ENCODE measurements around the gene MVP.

Gene MVP

DNA sequence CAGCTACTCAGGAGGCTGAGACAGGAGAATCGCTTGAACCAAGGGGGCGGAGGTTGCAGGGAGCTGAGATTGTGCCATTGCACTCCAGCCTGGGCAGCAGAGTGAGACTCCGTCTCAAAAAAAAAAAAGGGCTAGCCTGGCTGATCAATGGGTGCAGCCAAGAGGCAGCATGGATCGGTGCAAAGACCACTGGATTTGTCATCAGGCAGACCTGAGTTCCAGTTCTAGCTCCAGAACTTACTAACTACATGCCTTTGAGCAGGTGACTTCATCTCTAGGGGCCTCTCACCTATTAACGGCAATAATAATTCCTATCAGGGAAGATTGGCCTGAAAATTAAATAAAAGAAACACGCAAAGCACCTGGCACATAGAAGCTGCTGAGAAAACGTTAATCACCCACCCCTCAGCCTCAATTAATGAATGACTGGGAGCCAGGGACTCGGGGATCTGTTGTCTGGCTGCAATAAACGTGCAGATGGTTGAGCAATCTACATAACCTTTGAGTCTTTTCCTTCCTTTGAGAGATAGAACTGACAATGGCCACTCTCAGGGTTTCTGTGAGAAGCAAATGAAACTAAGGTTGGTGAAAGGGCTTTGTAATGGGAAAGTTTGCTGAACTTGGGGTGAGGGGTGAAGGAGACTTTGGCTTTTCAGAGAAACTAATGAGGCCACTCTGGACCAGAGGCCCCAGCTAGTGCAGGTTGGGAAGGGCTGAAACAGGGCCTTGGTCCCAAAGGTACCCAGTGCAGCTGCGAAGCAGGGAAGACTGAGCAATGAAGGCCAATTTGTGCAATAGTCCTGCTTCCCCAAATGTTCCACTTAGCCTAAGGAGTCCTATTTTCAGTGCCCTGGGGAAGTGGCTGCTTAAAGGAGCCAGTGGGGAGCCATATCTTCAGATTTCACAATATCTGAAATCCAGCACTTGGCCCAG lies 71.5 kb downstream of the MVP start:
- no peak overlapping the region for H3K27ac ChIP-seq (ENCODE audit: low read depth in 2 of 2, low read length in 2 of 2)
- no peaks in the 10 kb centered on the region for H3K36me3 ChIP-seq (ENCODE audit: control insufficient read depth in 2 of 2, insufficient read depth in 2 of 2, low read length in 2 of 2)

DNA sequence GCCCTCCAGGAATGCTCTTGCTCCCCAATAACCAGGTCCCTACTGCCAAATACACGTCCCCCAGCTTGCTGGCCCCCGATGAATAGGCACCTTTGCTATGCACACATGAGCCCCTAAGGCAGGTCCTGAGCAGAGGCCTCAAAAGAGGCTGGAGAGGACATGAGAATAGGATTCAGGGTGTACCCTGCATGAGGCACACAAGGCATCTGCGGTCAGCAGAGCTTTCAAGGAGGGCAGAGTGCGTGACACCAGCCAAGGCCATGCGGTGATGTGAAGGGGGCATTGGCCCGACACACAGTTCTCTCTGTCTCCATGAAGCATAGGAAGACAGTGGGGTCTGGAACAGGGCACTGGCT lies 72.2 kb downstream of the MVP start:
- Histone ChIP-seq H3K9ac (ENCODE audit: low read depth in 1 of 2, low read length in 2 of 2) (no peak overlapping the region), H3K4me1 (ENCODE audit: control insufficient read depth in 2 of 2, insufficient read depth in 2 of 2, low read length in 2 of 2) (no peaks in the 10 kb centered on the region), H3K36me3 (ENCODE audit: control insufficient read depth in 2 of 2, insufficient read depth in 2 of 2, low read length in 2 of 2) (no peaks in the 10 kb centered on the region), H3K27ac (ENCODE audit: low read depth in 2 of 2, low read length in 2 of 2) (no peak overlapping the region), H3K27me3 (ENCODE audit: control insufficient read depth in 2 of 2, insufficient read depth in 2 of 2, low read length in 2 of 2) (peaks cover 0 to 2% of the 10 kb centered on the region in 2 donors), H3K4me3 (ENCODE audit: low read length in 2 of 2) (no peak overlapping the region), H3K9me3 (ENCODE audit: control insufficient read depth in 2 of 2, low read length in 2 of 2) (no peaks in the 10 kb centered on the region)

More for the DNA sequence above, 71.5 kb downstream of the MVP start:
- H3K9ac ChIP-seq (ENCODE audit: low read depth in 1 of 2, low read length in 2 of 2), result no peak overlapping the region
- H3K4me1 ChIP-seq (ENCODE audit: control insufficient read depth in 2 of 2, insufficient read depth in 2 of 2, low read length in 2 of 2), result no peaks in the 10 kb centered on the region
- H3K9me3 ChIP-seq (ENCODE audit: control insufficient read depth in 2 of 2, low read length in 2 of 2), result no peaks in the 10 kb centered on the region
- H3K27me3 ChIP-seq (ENCODE audit: control insufficient read depth in 2 of 2, insufficient read depth in 2 of 2, low read length in 2 of 2), result no peaks in the 10 kb centered on the region
- H3K4me3 ChIP-seq (ENCODE audit: low read length in 2 of 2), result no peak overlapping the region

DNA sequence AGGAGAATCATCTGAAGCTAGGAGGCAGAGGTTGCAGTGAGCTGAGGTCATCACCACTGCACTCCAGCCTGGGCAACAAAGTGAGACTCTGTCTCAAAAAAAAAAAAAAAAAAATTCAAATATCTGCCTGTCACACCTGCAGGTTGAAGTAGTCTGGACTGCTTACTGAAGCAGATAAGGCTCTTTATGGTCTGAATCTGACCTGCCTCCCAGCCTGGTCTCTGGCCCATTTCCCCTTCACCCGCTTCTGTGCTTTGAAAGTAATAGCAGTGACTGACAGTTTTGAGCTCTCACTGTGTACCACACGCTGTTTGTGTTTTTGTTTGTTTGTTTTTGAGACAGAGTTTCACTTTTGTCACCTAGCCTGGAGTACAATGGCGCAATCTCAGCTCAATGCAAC lies 73.3 kb downstream of the MVP start:
- peaks cover 0 to under 1% of the 10 kb centered on the region in 2 donors for H3K4me1 ChIP-seq (ENCODE audit: control insufficient read depth in 2 of 2, insufficient read depth in 2 of 2, low read length in 2 of 2)
- no peaks in the 10 kb centered on the region for H3K9me3 ChIP-seq (ENCODE audit: control insufficient read depth in 2 of 2, low read length in 2 of 2)
- no peaks in the 10 kb centered on the region for H3K36me3 ChIP-seq (ENCODE audit: control insufficient read depth in 2 of 2, insufficient read depth in 2 of 2, low read length in 2 of 2)
- no peak overlapping the region for H3K4me3 ChIP-seq (ENCODE audit: low read length in 2 of 2)
- H3K27ac ChIP-seq (ENCODE audit: low read depth in 2 of 2, low read length in 2 of 2), result no peak overlapping the region
- H3K9ac ChIP-seq (ENCODE audit: low read depth in 1 of 2, low read length in 2 of 2), result no peak overlapping the region
- peaks cover 0 to 3% of the 10 kb centered on the region in 2 donors for H3K27me3 ChIP-seq (ENCODE audit: control insufficient read depth in 2 of 2, insufficient read depth in 2 of 2, low read length in 2 of 2)

DNA sequence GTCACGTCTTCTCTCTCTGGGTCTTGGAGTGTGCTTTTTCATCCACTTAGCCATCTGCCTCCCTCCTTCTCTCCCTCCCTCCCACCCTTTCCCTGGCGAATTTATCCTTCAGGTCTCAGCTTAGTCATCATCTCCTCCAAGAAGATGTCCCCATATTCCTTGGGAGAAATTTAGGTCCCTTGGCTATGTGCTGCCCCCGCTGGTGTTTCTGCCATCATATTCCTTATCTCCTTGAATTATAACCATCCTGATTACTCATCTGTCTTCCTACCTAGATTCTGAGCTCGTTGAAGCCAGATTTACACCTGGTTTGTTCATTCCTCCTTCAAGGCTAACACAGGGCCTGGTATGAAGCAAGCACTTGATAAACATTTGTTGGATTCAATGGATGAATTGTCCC lies 74.1 kb downstream of the MVP start:
- Histone ChIP-seq H3K27ac (ENCODE audit: low read depth in 2 of 2, low read length in 2 of 2) (no peak overlapping the region), H3K4me1 (ENCODE audit: control insufficient read depth in 2 of 2, insufficient read depth in 2 of 2, low read length in 2 of 2) (peaks cover 0 to 5% of the 10 kb centered on the region in 2 donors), H3K9ac (ENCODE audit: low read depth in 1 of 2, low read length in 2 of 2) (no peak overlapping the region), H3K27me3 (ENCODE audit: control insufficient read depth in 2 of 2, insufficient read depth in 2 of 2, low read length in 2 of 2) (peaks cover 0 to 3% of the 10 kb centered on the region in 2 donors), H3K36me3 (ENCODE audit: control insufficient read depth in 2 of 2, insufficient read depth in 2 of 2, low read length in 2 of 2) (no peaks in the 10 kb centered on the region), H3K4me3 (ENCODE audit: low read length in 2 of 2) (no peak overlapping the region), H3K9me3 (ENCODE audit: control insufficient read depth in 2 of 2, low read length in 2 of 2) (no peaks in the 10 kb centered on the region)

DNA sequence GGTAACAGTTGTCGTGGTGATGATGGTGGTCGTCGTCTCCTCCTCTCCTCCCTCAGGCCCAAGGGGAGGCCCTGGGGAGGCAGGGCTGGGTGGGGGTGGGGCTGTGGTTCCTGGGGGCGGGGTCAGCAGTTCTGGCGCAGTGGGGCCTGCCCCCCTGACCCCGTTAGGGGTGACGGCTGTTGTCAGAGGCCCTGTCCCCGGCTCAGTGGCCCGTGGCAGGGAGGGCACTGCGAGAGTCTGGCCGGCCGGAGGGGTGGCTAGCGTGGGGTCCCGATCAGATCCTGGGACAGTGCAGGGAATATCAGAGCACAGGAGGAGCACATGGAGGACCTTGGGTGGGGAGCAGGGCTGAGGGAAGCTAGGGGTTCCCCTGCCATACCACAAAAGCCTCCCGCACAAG lies 76.6 kb downstream of the MVP start:
- Histone ChIP-seq H3K4me3 (ENCODE audit: low read length in 2 of 2) (no peak overlapping the region), H3K9me3 (ENCODE audit: control insufficient read depth in 2 of 2, low read length in 2 of 2) (no peaks in the 10 kb centered on the region), H3K27me3 (ENCODE audit: control insufficient read depth in 2 of 2, insufficient read depth in 2 of 2, low read length in 2 of 2) (peaks cover 0 to 3% of the 10 kb centered on the region in 2 donors)

DNA sequence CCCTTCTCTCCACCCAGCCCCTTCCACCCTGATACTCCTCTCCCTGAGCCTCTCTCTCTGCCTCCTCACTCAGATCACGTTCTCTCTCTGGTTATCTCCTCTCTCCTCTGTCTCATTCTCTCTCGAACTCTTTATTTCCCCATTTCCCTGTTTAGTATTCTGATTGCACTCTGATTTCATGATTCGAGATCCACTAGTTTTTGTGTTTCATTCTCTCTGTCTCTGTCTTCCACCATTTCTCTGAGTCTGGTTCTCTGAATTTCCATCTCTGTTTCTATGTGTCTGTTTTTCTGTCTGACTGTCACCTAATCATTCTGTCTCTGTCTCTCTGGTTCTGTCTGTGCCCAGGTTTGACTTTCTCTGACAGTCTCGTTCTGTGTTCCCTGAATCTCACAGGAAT lies 77.1 kb downstream of the MVP start:
- H3K27me3 ChIP-seq (ENCODE audit: control insufficient read depth in 2 of 2, insufficient read depth in 2 of 2, low read length in 2 of 2), result peaks cover 0 to 3% of the 10 kb centered on the region in 2 donors

More for the DNA sequence above, 76.6 kb downstream of the MVP start:
- Histone ChIP-seq H3K36me3 (ENCODE audit: control insufficient read depth in 2 of 2, insufficient read depth in 2 of 2, low read length in 2 of 2) (no peaks in the 10 kb centered on the region), H3K4me1 (ENCODE audit: control insufficient read depth in 2 of 2, insufficient read depth in 2 of 2, low read length in 2 of 2) (peaks cover 4 to 13% of the 10 kb centered on the region in 2 donors), H3K9ac (ENCODE audit: low read depth in 1 of 2, low read length in 2 of 2) (no peak overlapping the region), H3K27ac (ENCODE audit: low read depth in 2 of 2, low read length in 2 of 2) (no peak overlapping the region)

More for the DNA sequence above, 77.1 kb downstream of the MVP start:
- Histone ChIP-seq H3K27ac (ENCODE audit: low read depth in 2 of 2, low read length in 2 of 2) (no peak overlapping the region), H3K4me3 (ENCODE audit: low read length in 2 of 2) (no peak overlapping the region), H3K9me3 (ENCODE audit: control insufficient read depth in 2 of 2, low read length in 2 of 2) (no peaks in the 10 kb centered on the region), H3K4me1 (ENCODE audit: control insufficient read depth in 2 of 2, insufficient read depth in 2 of 2, low read length in 2 of 2) (peaks cover 4 to 13% of the 10 kb centered on the region in 2 donors), H3K9ac (ENCODE audit: low read depth in 1 of 2, low read length in 2 of 2) (no peak overlapping the region), H3K36me3 (ENCODE audit: control insufficient read depth in 2 of 2, insufficient read depth in 2 of 2, low read length in 2 of 2) (no peaks in the 10 kb centered on the region)

Data from mucosa of rectum (tissue), 2 donors.